Activated CD4-positive, CD25-positive, alpha-beta regulatory T cell treated with anti-CD3 and anti-CD28 coated beads, Interleukin-2, amount 50 U/mL, for 16 hours (primary cell): ENCODE measurements around the gene STX2.
"Not testable (repeated sequence)": the region's sequence is repeated elsewhere in the genome, so short reads cannot be mapped to it uniquely, and the experiment has no call there.

ENCODE experiments used
- DNase-seq: peaks from one replicate; pipeline ENCODE4 v3.0.0-alpha.2; 2020; ENCODE audit warnings: low read depth, low spot score

STX2 gene

DNA sequence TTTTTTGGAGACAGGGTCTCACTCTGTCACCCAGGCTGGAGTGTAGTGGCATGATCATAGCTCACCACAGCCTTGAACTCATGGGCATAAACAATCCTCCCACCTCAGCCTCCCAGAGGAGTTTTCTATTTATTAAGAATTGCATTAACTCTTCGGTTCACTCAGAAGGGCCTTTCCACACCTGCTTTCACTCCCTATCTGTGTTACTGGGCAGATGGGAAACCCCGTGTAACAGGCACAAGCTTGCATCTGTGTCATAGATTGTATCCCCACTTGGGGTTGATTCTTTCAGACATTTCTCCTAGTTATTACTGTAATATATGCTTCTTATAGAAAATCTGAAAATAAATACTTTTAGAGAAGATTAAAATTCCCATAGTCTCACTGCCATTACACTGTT, 38.7 kb downstream of the STX2 start:
- DNase-seq: no peak

DNA sequence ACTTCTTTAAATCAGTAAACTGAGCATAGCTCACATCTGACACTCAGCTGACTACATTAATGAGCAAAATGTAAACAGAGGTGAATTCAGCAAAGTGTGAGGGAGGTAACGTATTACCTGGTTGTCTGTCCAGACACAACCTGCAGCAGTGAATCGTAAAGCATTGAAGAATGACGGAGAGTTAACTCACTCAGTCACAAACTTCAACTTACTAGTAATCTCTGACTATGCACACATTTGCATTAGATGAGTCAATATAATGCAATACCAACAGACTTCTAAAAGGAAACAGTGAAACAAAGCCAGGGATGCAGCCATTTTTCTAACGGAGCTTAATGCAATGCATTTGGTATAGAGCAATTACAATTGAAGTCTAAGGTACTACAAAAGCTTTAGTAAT, 40.0 kb downstream of the STX2 start:
- DNase-seq: no peak

DNA sequence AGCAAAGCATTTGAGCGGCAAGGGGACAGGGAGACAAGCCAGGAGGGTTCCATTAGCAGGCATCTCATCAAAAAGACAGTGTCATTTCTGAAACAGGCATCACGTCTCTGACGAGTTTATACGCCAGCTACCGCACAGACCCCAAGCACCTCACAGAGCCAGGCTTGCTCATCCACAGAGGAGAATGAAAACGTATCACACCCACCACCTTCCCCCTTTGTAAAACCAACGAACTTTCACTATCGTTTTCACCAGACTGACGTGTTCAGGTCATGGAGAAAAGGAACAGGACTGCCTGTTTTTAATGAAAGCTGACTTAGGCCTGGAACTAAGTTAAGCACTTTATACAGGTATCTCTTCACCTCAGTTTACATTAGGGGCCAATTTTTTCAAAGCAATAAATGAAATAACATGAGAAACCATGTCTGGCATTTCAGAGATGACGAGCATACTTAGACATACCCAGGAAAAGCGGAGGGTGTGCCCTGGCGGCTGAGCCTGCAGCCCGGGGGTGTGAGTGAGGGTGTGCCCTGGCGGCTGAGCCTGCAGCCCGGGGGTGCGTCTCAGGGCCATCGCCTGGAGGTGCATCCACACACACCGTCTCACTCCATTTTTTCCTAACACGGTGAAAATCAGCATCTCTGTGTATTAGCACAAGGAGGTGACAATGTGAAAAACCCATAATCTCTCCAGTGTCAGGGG, 41.9 kb downstream of the STX2 start:
- DNase-seq: no peak

DNA sequence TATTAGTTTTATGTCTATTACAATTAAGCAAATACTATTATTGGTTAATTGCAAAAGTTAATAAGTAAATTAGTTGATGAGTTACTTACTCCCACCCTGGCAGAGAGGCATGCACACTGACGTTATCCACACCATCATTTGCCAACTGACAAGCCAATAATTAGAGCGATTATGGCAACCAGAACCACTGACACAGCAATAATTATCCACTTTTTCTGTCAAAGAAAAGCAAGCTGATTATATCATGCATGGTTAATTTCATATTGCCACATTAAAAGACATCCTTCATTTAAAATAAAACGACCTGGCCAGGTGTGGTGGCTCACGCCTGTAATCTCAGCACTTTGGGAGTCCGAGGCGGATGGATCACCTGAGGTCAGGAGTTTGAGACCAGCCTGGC, 43.1 kb downstream of the STX2 start:
- DNase-seq: no peak

DNA sequence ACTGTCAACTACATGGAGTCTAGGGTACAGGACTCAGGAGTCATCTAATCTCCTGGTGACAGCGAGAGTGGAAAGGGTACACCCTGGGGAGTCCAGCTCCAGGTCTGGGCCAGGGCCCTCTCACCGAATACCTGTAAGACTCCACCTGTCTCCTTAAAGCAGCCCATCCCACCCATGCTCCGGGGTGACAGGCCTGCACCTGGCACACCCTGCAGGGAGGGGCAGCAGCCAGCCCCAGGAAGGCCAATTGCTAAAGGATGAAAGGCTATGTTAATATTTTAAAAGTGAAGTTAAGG, 45.5 kb downstream of the STX2 start:
- DNase-seq: no peak

DNA sequence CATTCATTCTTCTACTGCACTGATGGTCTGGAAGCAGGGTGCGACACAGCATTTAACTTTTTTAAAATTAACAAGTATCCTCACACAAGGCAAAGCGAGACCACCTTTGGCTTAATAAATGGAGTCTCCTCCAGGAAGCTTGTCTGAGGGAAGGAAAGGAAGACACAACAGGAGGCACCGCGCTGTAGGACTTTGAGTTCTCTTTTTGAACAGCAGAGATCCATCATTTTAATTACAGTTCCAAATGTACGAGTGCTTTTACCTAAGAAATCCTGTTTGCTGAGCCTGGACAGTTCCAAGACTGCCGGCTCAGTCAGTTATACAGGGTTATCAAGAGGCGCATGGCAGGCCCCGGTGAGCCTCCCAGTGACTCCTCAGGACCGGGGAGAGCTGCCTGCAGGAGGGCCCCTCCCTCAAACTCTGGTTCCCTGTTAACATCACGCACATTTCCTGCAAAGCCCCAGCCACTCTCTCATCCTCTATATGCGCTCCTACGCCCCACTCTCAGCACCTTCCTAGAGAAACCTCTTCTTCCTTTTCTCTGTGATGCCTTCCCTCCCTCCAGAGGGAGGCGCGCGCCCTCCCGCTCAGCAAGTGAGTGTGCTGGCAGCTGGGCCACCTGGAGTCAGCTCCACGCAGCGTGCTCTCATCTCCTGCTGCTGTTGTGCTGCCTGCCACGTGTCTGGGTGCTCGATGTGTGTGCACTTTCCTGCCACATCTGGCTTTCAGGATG, 46.1 kb downstream of the STX2 start:
- no peak for DNase-seq

DNA sequence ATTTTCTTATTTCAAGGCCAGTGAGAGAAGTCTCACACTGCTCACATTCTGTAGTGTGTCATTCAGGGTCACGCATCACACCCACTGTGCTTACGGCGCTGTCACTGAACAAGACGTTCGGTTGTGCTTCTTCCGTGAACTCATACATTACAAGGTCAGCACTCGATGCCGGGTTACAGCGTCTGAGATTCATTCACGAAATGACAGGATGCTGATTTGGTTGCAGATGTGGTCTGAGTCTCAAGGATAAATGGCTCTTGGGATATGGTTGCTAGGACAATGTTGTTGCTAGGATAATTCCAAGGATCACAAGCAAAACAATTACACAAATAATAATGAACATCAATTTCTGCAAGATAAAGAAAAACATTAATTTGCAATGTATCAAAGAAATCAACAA, 47.4 kb downstream of the STX2 start:
- DNase-seq: no peak

DNA sequence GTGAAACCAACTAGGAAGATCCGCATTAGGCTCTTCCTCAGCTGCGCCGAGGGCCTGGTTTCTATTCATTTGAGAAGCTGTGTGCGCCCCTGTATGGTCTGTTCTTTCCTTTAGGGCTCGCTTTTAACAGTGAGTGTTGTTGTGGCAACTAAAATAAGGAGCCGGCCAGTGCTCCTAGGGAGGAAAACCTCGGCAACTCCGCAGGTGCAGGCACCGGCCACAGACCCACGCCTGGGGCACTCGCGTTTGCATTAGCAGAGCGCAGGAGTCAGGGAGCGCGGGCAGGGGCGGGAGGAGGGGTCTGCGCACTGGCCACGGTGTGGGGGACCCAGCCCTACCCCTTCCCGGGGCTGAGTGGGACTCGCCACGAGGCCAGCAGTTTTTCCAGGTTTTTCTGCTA, 50.5 kb downstream of the STX2 start:
- no peak for DNase-seq

DNA sequence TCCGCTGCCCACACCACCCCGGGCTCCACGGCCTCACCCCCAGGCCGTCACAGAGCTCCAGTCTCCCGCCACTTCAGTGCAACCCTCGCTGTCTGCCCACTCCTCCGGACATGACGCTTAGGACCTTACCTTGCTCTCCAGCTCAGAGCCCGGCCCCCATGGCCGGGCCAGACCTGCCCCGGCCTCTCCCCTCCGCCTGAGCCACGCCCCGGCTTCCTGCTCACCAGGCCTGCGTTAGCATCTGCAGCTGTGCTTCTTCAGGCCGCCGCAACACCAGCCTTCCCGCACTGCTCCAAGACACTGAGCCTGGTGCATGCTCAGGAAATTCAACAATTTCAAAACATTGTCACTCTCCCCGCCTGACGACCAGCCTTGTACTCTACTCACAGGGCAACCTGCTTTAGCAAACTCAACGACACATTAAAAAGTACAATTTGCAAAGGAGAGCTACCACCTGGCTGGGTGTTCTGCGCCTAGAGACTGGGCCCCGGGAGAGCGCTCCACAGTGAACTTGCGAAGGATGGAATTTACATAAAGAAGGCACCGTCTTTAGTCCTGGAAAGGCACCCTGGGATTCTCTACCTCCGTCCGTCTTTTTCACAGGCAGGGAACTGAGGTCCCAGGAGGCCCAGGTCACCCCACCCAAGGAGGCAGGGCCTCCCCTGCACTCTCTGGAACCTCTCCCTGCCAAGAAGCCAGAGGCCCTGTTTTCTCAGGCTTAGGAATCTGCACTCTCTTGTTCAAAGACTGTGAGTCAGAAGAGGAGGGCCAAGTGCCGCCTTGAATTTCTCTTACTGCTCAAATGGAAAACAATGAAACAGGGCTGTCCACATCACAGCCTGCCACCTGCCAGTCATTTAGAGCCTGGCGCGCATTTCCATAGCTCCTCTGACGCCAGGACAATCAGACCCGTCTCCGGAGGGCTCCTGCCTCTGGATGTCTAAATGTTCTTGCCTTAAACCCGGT, 51.3 kb downstream of the STX2 start:
- DNase-seq: no peak

DNA sequence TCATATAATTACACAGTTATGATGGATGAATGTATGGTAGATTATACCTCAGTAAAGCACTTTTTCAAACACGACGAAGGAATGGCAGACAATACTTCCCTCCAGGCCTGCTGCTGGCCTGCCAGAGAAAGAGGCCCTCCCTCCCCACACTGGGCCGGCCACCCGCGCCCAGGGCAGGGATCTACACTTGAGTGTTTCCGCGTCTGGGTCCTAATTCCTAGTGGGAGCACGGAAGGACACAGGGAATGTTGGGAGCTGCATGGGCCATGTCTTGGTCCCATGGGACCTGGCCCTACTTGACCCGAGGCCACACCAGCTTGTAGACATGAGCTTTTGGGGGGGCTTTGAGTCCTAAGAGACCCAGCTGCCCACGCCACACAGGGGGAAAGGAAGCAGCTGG, 52.0 kb downstream of the STX2 start:
- DNase-seq: no peak

DNA sequence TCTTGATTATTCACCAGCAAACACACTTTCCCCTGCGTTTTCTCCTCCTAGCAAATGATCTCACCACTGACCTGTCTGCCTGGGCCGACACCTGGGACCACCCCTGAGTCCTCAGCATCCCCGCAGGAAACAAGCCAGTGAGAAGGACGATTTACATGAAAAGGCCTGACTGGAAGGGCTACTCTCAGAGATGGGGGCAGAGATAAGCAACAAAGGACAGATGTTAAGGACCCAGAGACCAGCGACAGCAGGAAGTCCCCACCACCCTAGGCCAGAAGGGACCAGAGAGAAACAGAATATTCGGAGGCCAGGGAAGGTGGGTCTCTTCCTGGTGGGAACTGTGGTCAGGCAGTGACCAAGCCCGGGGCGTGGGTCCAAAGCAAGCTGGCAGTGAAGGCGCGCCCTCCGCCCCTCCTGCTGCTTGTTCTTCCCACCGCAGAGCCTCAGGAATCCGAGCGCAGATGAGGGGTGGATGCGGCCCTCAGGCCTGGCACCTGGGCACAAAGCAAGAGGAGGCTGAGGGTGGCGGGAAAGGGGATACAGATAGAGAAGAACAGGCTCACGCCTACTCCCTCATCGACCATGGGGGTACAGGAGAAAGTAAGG, 55.8 kb downstream of the STX2 start:
- DNase-seq: no peak

DNA sequence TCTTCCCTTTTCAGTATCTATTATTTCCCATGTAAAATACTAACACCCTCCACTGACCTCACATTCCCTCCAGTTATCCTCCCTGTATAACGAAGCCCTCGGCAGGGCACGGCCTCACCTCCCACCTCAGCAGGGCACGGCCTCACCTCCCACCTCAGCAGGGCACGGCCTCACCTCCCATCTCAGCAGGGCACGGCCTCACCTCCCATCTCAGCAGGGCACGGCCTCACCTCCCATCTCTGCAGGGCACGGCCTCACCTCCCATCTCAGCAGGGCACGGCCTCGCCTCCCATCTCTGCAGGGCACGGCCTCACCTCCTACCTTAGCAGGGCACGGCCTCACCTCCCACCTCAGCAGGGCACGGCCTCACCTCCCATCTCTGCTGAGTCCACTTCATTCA, 56.8 kb downstream of the STX2 start:
- DNase-seq: not testable (repeated sequence)

DNA sequence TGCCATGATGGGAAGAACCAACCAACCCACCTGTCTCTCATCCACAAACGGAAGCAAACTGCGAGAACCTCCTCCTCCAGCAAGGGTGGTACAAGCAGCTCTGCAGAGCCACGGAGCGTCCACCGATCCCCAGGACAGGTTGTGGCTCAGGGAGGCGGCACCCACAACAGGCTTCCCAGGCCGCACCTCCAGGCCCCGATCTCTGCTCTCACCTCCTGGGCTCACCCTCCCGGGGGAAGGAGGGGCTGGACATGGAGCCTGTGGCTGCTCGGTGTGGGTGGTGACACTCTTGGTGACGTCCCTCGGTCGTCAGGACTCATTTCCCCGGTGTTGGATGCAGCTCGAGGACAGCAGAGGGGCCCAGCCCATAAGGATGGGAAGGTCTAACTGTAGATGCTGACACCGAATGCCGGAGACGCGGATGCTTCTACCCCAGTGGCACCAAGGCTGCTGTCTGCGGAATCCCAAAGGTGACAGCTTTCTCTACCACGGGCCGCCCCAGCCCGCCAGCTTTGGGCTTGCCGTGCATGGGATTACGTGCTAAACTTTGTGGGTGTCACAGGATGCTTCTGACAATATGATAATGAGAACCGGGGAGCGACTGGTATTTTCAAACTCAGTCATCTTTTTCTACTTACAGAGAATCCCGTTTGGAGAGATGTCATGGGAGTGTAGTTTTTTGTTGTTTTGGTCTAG, 58.0 kb downstream of the STX2 start:
- DNase-seq: no peak

DNA sequence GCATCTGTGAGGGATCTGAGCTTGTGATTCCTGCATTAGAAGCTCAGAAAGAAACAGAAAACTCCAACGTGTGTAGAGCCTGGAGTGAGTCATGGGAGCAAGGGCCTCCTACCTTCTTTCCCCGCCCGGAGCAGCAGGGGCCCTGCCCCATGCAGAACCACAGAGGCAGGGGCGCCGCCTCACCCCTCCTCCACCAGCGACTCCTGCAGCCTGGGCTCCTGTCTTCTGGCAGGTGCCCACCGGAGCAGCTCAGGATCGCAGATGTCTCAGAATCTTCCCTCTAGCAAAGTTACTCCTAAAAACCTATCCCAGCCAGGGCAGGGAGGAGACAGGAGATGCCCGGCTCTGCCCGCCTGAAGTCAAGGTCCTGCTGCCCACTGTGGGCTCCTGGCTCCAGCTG, 58.7 kb downstream of the STX2 start:
- no peak for DNase-seq

DNA sequence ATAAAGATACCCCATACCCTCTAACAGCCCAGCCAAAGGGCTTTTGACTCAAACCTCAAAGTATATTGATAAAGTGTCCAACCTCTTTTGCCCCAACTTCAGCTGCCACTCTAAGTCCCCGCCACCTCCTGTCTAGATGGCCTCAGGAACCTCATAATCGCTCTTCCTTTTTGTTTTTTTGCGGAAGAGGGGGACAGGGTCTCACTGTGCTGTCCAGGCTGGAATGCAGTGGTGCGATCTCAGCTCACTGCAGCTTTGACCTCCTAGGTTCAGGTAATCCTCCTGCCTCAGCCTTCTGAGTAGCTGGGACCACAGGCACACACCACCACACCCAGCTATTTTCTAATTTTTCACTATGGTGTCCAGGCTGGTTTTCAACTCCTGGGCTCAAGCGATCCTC, 60.3 kb downstream of the STX2 start:
- DNase-seq: no peak

DNA sequence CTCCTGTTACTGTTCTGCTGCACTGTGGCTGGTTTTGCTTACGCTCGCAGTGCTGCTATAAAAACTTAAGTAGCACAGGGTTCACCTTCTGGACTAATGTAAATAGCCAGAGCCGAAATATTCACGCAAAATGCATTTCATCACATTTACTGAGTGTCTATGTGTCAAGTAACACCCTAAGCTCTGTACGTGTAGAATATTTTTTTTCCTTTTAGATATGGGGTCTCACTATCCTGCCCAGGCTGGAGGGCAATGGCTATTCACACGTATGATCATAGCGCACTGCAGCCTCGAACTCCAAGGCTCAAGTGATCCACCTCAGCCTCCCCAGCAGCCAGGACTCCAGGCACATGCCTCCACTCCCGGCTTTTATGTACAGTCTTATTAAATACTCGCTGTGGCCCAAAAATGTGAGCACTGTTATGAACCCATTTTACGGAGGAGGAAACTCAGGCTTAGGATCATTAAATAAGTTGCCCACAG, 62.2 kb downstream of the STX2 start:
- no peak for DNase-seq

DNA sequence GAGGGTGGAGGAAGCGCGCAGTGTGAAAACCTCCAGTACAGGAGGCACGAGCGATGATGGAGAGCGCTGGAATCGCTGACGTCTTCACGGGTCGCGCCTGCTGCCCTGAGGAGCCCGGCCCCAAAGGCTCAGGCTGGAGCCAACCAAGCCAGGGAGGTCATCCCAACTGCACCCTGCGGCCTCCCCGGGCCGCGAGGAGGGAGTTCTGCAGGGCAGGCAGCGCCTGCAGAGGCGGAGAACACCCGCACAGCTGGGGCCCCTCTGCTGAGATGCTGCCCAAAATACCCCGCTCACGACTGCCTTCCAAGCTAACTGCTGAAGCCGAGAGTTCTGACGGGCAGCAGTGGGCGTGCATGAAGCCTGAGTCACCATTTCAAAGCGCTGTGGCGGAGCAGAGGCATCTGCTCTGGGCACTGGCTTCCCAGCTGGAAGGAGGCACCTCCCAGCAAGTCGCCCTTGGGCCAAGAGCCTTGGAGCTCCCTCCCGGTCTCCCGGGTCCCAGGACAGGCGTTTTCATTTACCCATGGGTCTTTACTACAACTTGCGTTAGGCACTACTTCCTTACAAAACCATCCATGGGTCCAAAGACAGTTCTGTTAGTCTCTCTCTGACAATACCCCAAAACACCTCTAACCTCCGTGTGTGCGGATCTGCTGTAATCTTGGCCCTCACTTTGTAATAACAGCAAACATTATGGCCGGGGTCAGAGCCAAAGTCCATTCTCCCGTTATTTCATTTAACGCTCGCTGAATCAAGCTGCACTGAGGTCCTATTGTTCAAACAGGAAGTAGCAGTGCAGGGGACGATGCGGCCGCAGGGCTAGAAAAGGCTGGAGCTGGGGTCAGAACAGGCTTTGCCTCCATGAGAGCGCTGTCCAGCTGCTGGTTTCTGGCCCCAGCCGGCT, 62.8 kb downstream of the STX2 start:
- DNase-seq: peak; percentile 20

DNA sequence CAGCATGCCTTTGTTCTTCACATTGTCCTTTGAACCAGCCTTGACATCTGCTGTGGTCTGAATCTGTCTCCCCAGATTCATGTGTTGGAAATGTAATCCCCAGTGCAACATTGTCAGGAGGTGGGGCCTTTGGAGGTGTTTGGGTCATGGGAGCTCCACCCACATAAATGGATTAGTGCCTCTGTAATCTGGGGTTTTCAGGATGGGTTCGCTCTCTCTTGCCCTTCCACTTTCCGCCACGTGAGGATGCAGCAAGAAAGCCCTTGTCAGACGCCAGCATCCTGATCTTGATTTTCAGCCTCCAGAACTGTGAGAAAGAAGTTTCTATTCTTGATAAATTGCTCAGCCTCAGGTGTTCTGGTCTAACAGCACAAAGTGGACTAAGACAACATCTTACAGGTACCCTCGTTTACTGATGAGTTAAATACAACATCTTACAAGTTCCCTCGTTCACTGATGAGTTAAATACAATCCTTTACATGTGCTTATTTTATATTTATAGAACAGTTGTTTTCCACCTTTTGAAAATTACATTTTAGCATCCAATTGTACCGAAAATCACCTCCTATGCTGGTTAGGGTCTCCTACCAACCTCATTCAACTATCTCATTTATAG, 68.5 kb downstream of the STX2 start:
- no peak for DNase-seq

DNA sequence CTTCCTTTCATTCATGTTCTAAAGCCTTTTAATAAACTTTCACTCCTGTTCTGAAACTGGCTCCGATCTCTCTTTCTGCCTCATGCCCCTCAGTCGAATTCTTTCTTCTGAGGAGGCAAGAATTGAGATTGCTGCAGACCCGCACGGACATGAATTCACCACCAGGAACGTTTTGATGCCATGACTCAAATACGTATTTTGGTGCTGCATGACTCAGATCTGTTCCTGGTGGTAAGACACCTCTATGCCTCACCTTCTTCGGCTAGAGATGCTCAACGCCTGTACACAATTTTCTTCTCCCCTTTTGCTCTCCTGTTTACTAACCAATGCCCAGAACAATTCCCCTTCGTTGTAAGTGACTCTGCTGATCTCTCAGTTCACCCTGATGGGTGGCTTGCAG, 70.9 kb downstream of the STX2 start:
- DNase-seq: no peak

DNA sequence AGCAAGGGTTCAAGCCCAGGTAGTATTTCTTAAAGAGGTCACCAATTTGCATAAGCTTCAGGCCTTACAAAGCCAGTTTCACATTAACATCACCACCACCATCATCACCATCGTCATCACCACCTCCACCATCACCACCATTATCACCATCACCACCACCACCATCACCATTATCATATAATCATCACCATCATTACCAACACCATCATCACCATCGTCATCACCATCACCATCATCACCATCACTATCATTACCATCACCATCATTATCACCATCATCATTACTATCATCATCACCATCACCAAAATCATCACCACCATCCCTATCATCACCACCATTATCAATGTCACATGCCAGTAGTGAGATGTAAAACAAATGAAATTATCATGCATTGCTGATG, 72.6 kb downstream of the STX2 start:
- no peak for DNase-seq
